GM12874 (cell line): ENCODE data around the gene CCL21.

Source experiments
- TF ChIP-seq, protein P1 (sequence below): IDR thresholded peaks from 2 replicates; pipeline ENCODE4 v1.5.1; 2011; ENCODE audit warnings: low read depth, mild to moderate bottlenecking, control low read depth, low read length, moderate library complexity; ENCODE audit not compliant: insufficient read depth

Gene CCL21

GRCh38 chr9:34687276-34688030, 22.5 kb downstream of the CCL21 start:
- TF ChIP-seq, protein P1, sequence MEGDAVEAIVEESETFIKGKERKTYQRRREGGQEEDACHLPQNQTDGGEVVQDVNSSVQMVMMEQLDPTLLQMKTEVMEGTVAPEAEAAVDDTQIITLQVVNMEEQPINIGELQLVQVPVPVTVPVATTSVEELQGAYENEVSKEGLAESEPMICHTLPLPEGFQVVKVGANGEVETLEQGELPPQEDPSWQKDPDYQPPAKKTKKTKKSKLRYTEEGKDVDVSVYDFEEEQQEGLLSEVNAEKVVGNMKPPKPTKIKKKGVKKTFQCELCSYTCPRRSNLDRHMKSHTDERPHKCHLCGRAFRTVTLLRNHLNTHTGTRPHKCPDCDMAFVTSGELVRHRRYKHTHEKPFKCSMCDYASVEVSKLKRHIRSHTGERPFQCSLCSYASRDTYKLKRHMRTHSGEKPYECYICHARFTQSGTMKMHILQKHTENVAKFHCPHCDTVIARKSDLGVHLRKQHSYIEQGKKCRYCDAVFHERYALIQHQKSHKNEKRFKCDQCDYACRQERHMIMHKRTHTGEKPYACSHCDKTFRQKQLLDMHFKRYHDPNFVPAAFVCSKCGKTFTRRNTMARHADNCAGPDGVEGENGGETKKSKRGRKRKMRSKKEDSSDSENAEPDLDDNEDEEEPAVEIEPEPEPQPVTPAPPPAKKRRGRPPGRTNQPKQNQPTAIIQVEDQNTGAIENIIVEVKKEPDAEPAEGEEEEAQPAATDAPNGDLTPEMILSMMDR = no peak

- TF ChIP-seq, protein P1 = no peak
These were observed 23.2 kb downstream of the CCL21 start for GRCh38 chr9:34686732-34687131.

- TF ChIP-seq, protein P1 = no peak
These were observed 23.7 kb downstream of the CCL21 start for GRCh38 chr9:34686231-34686630.

GRCh38 chr9:34685591-34685990, 24.3 kb downstream of the CCL21 start:
- TF ChIP-seq, protein P1 = no peak

DNA sequence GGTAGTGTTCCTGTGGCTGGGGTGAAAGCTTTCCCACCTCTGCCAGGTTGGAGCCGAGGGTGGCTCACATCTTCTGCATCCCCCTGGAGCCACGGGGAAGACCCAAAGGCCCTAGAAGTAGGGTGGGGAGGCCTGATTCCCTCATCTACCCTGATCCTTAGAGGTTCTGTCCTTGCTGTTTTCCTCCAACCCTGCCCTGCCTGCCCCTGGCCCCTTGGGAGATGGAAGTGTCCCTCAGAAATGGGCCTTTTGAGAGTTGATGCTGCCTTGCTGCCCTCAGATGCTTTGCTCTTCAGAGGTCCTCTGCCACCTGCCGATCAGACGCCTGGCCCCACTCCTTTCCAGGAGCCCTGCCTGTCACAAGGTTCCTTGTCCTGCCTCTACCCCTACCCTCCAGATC, 25.1 kb downstream of the CCL21 start:
- TF ChIP-seq, protein P1 = no peak

DNA sequence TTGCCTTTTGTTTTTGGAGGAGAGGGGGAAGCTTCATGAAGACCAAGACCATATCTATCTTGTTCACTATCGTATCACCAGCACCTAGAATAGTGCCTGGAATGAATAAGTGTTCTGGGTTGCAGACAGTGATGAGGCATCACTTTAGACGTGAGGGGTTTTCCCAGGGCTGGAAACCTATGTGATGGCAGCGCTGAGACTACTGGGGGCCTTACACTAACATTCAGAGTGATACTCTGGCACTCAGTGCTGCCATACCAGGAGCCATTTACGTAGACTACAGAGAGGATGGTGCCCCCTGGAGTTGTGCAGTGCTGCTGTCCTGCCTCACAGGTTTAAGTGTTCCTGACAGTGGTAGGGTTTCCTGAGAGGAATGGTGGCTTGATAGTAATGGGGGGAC, 25.8 kb downstream of the CCL21 start:
- TF ChIP-seq, protein P1 = no peak

DNA sequence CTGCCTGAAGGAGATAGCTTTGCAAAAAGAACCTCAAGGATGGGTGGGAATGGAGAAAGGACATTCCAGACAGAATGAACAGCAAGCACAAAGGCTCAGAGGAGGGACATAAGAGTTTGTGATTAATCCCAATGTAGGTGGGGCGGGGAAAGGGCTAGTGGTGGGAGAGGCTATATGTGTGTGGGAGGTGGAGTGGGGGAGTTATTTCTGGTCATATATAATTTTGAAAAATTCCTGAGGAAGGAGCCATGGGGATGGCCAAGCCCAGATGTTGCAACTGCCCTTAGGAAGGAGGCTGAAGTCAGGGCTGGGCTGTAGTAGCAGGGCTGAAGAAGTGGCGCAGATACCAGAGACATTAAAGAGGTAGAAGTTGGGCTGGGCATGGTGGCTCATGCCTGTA, 34.1 kb downstream of the CCL21 start:
- TF ChIP-seq, protein P1 = no peak
